Neural cell (in vitro differentiated cells): ENCODE measurements around the gene MTRF1.

Experiments used
- EP300 ChIP-seq: fragments of 450-650 bp; conservative IDR thresholded peaks from 2 replicates; pipeline ENCODE4 v1.6.1; 2014; ENCODE audit warnings: antibody characterized with exemption, mild to moderate bottlenecking, moderate library complexity; ENCODE audit not compliant: poor library complexity, severe bottlenecking
- EZH2 ChIP-seq: fragments of 200-600, 300-800 bp; shearing (Covaris generic), sonication (generic); IDR thresholded peaks from 2 replicates; pipeline ENCODE4 v1.6.1; 2014; ENCODE audit warnings: antibody characterized with exemption, low read length, borderline replicate concordance, mild to moderate bottlenecking; ENCODE audit not compliant: insufficient read depth, poor library complexity, severe bottlenecking
- MXI1 ChIP-seq: fragments of 450-650 bp; conservative IDR thresholded peaks from 2 replicates; pipeline ENCODE4 v1.6.1; 2014; ENCODE audit warnings: antibody characterized with exemption, mild to moderate bottlenecking; ENCODE audit not compliant: poor library complexity, severe bottlenecking
- POLR2AphosphoS5 ChIP-seq: IDR thresholded peaks from 2 replicates; pipeline ENCODE4 v1.6.1; 2012
- RAD21 ChIP-seq: fragments of 450-650 bp; conservative IDR thresholded peaks from 2 replicates; pipeline ENCODE4 v1.6.1; 2014; ENCODE audit warnings: antibody characterized with exemption, mild to moderate bottlenecking, moderate library complexity
- SMC3 ChIP-seq: fragments of 450-650 bp; conservative IDR thresholded peaks from 2 replicates; pipeline ENCODE4 v1.6.1; 2014; ENCODE audit warnings: antibody characterized with exemption, mild to moderate bottlenecking, moderate library complexity; ENCODE audit not compliant: poor library complexity
- TAF1 ChIP-seq: IDR thresholded peaks from 2 replicates; pipeline ENCODE4 v1.6.1; 2012; ENCODE audit warnings: low read depth
- TF ChIP-seq, protein P1 (sequence below): fragments of 450-650 bp; IDR thresholded peaks from 2 replicates; pipeline ENCODE4 v1.5.1; 2014; ENCODE audit warnings: antibody characterized with exemption, mild to moderate bottlenecking, moderate library complexity; ENCODE audit not compliant: poor library complexity, severe bottlenecking
- TF ChIP-seq, protein P2 (sequence below): IDR thresholded peaks from 2 replicates; pipeline ENCODE4 v1.6.1; 2012; ENCODE audit warnings: borderline replicate concordance

DNA sequence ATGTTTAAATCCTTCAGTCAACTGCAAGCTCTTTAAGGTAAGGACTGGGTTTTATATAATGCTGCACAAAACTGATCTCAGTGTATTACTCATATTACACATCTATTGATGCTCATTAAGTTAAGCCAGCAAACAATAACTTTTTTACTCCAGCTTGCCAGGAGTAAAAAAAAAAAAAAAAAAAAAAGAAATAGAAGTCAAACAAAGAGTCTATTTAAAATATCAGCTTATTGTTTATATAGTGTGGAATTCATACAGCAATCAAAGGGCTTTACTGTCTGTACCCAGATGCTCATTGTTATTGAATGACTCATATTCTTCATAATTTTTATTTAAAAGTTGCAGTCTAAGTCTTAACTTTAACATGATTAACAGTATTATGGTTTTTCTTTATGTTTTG, 47.2 kb downstream of the MTRF1 start:
- TF ChIP-seq, protein P1, sequence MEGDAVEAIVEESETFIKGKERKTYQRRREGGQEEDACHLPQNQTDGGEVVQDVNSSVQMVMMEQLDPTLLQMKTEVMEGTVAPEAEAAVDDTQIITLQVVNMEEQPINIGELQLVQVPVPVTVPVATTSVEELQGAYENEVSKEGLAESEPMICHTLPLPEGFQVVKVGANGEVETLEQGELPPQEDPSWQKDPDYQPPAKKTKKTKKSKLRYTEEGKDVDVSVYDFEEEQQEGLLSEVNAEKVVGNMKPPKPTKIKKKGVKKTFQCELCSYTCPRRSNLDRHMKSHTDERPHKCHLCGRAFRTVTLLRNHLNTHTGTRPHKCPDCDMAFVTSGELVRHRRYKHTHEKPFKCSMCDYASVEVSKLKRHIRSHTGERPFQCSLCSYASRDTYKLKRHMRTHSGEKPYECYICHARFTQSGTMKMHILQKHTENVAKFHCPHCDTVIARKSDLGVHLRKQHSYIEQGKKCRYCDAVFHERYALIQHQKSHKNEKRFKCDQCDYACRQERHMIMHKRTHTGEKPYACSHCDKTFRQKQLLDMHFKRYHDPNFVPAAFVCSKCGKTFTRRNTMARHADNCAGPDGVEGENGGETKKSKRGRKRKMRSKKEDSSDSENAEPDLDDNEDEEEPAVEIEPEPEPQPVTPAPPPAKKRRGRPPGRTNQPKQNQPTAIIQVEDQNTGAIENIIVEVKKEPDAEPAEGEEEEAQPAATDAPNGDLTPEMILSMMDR = no peak
- TF ChIP-seq EZH2 (no peak), POLR2AphosphoS5 (no peak), TAF1 (no peak), RAD21 (no peak), MXI1 (no peak), EP300 (no peak), SMC3 (no peak)
- TF ChIP-seq, protein P2, sequence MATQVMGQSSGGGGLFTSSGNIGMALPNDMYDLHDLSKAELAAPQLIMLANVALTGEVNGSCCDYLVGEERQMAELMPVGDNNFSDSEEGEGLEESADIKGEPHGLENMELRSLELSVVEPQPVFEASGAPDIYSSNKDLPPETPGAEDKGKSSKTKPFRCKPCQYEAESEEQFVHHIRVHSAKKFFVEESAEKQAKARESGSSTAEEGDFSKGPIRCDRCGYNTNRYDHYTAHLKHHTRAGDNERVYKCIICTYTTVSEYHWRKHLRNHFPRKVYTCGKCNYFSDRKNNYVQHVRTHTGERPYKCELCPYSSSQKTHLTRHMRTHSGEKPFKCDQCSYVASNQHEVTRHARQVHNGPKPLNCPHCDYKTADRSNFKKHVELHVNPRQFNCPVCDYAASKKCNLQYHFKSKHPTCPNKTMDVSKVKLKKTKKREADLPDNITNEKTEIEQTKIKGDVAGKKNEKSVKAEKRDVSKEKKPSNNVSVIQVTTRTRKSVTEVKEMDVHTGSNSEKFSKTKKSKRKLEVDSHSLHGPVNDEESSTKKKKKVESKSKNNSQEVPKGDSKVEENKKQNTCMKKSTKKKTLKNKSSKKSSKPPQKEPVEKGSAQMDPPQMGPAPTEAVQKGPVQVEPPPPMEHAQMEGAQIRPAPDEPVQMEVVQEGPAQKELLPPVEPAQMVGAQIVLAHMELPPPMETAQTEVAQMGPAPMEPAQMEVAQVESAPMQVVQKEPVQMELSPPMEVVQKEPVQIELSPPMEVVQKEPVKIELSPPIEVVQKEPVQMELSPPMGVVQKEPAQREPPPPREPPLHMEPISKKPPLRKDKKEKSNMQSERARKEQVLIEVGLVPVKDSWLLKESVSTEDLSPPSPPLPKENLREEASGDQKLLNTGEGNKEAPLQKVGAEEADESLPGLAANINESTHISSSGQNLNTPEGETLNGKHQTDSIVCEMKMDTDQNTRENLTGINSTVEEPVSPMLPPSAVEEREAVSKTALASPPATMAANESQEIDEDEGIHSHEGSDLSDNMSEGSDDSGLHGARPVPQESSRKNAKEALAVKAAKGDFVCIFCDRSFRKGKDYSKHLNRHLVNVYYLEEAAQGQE = no peak
